CD4-positive, alpha-beta T cell (primary cell): Measurements from ENCODE around the gene POLA1. TPM values are rescaled to one million over a fixed set of nuclear protein-coding genes. Genes with fewer than 3 reads are reported as not detected.

Experiments
- ATAC-seq: fragments of 200-7000 bp; cut with Tn5 transposase; one replicate; pipeline ENCODE4 v1.10.0; 2022; ENCODE audit warnings: mild to moderate bottlenecking; ENCODE audit not compliant: poor library complexity
- CTCF ChIA-PET: fragments of 350-600 bp; sonication (Branson Sonifier 250); formaldehyde crosslinking; loops from one replicate; lab custom pipeline; 2021; ENCODE audit warnings: antibody characterized with exemption, inconsistent platforms; lab: Charles Lee
- POLR2A ChIA-PET: fragments of 350-600 bp; sonication (Branson Sonifier 250); formaldehyde crosslinking; loops from one replicate; lab custom pipeline; 2021; ENCODE audit warnings: antibody characterized with exemption, inconsistent platforms; lab: Charles Lee
- DNase-seq, 14 experiments: peaks; one replicate each; pipeline ENCODE4 v3.0.0-alpha.2; 2013 to 2020; ENCODE audit warnings: mixed read lengths in 2 of 14
- H3K27ac ChIP-seq, 2 donors: one replicate each; pipeline versions ENCODE4 v1.5.1 to v1.7.0; 2013; ENCODE audit warnings: low read length in 2 of 2, low read depth in 1 of 2, mild to moderate bottlenecking in 1 of 2
- H3K27me3 ChIP-seq, 2 experiments: 1 replicate in 1 of 2; 2 replicates in 1 of 2; pipeline versions ENCODE4 v1.6.1 to v1.7.0; 2013; ENCODE audit warnings: low read length in 2 of 2, control low read depth in 1 of 2, mild to moderate bottlenecking in 1 of 2, moderate library complexity in 1 of 2; ENCODE audit not compliant: insufficient read depth in 2 of 2, control insufficient read depth in 1 of 2
- H3K36me3 ChIP-seq: one replicate; pipeline ENCODE4 v1.6.1; 2013; ENCODE audit warnings: low read length, control low read depth; ENCODE audit not compliant: insufficient read depth
- H3K4me1 ChIP-seq: one replicate; pipeline ENCODE4 v1.6.1; 2013; ENCODE audit warnings: low read length, control low read depth; ENCODE audit not compliant: insufficient read depth
- H3K4me3 ChIP-seq: one replicate; pipeline ENCODE4 v1.5.1; 2013; ENCODE audit warnings: mild to moderate bottlenecking, low read length, moderate library complexity
- H3K9me3 ChIP-seq, 2 experiments: 1 replicate in 1 of 2; 2 replicates in 1 of 2; pipeline versions ENCODE4 v1.6.1 to v1.7.0; 2013; ENCODE audit warnings: low read length in 2 of 2, mild to moderate bottlenecking in 2 of 2, control low read depth in 1 of 2, moderate library complexity in 1 of 2; ENCODE audit not compliant: control insufficient read depth in 1 of 2, insufficient read depth in 1 of 2
- H3K27ac Mint-ChIP-seq: one replicate; pipeline ENCODE4 v1.8.0; 2020; ENCODE audit warnings: mixed read lengths
- H3K27me3 Mint-ChIP-seq: one replicate; pipeline ENCODE4 v1.8.0; 2021; ENCODE audit warnings: mixed read lengths
- H3K36me3 Mint-ChIP-seq: one replicate; pipeline ENCODE4 v1.8.0; 2021; ENCODE audit warnings: low read depth, mixed read lengths
- H3K4me1 Mint-ChIP-seq: one replicate; pipeline ENCODE4 v1.8.0; 2021; ENCODE audit warnings: low read depth, mixed read lengths
- H3K4me3 Mint-ChIP-seq: one replicate; pipeline ENCODE4 v1.8.0; 2020; ENCODE audit warnings: mild to moderate bottlenecking, mixed read lengths
- H3K9me3 Mint-ChIP-seq: one replicate; pipeline ENCODE4 v1.8.0; 2020; ENCODE audit warnings: mixed read lengths
- CTCF ChIP-seq: fragments of 200-600 bp; IDR thresholded peaks from one replicate; pipeline ENCODE4 v1.8.0; 2022; ENCODE audit warnings: antibody characterized with exemption, mild to moderate bottlenecking
- intact Hi-C, 2 experiments: fragments of 100-400 bp; cut with DNase I in 1 of 2; cut with micrococcal nuclease in 1 of 2; formaldehyde crosslinking; loops; one replicate each; pipeline versions ENCODE4 v1.15.1 to v1.9.0; 2023 to 2025; cut with DNase I, micrococcal nuclease
- total RNA-seq, 174 experiments: library from RNA in 2 of 174; stranded (reverse) in 2 of 174; gene quantifications; one replicate each; pipeline ENCODE4 v1.2.3 and lab custom pipeline; 2021 to 2026

POLA1 gene
- total RNA-seq, 2 experiments from 2014 or later, result 4.7 TPM

DNA sequence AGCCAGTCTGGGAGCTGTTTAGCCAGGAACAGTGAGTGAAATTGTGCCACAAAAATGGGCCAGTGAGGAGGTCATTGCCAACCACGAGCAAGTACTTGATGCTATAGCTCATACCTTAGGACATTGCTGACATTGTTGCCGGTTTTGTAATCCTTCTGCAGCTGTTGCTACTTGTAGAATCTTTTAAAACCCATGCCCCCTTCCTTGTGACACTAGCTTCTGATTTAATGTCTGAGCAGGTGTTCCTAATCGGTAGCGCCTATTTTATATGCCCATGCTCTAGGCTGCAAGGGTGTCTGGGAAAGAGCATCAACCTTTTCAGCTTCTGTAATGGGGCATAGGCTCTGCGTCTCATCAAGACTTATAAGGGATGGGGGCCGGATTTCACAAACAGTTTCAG lies 2.6 kb downstream of the POLA1 start:
- Histone ChIP-seq H3K4me3 (no peak overlapping the region), H3K36me3 (peaks cover 7% of the 10 kb centered on the region), H3K9me3 (no peaks in the 10 kb centered on the region), H3K27ac (no peak overlapping the region), H3K4me1 (peaks cover 5% of the 10 kb centered on the region), H3K27me3 (no peaks in the 10 kb centered on the region)
- Mint-ChIP-seq H3K27me3 (no peaks in the 10 kb centered on the region), H3K4me1 (peaks cover 19% of the 10 kb centered on the region), H3K4me3 (no peak overlapping the region), H3K36me3 (peaks cover 10% of the 10 kb centered on the region), H3K9me3 (no peaks in the 10 kb centered on the region), H3K27ac (no peak overlapping the region)
- POLR2A ChIA-PET, result no interaction called here
- DNase-seq (no peak), ATAC-seq (no peak)
- CTCF ChIA-PET, result no interaction called here
- intact Hi-C loops, result no loop called here
- TF ChIP-seq CTCF, result no peak

DNA sequence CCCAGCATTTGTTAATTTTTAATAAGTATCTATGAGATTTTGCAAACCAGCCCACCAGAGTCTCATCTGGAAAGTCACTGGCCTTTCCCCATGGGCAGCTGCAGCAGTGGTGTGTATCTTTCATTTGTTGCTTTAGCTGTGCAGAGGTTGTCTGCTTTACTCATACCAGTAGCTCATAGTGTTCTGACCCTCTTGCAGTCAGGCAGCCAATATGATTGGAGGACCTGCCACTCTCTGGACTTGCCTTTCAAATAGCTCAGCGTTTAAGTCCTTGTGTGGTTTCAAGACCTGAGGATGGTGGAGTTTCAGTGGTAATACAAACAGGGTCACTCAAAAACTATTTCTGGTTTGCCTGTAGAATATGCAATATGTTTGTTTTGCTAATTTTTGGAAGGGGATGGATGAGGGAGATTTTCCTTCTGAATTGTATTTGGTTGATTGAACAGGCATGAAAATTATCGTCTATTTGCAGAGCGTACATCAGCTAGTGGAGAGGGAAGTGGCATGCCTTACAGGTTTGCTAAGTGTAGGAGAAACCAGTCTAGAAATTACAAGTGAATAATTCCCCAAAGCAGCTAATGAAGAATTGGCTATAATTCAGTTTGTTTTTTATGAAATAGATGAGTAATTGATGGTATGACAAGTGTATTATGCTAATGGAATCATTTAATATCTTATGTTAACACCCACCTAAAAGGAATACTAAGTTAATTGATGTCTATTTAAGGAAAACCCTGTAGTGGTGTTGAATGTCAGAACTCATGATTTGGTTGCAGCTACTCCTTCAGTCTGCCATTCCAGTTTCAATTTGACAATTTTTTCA lies 8.9 kb downstream of the POLA1 start:
- ATAC-seq (no peak), DNase-seq (no peak)
- TF ChIP-seq CTCF, result no peak
- ChIA-PET POLR2A (no interaction called here), CTCF (no interaction called here)
- Histone ChIP-seq H3K4me1 (no peaks in the 10 kb centered on the region), H3K9me3 (no peaks in the 10 kb centered on the region), H3K27ac (no peak overlapping the region), H3K4me3 (no peak overlapping the region), H3K27me3 (no peaks in the 10 kb centered on the region), H3K36me3 (peaks cover 7% of the 10 kb centered on the region)
- intact Hi-C loops, result no loop called here
- no peaks in the 10 kb centered on the region for H3K9me3 Mint-ChIP-seq
- no peaks in the 10 kb centered on the region for H3K27me3 Mint-ChIP-seq
- peaks cover 48% of the 10 kb centered on the region for H3K36me3 Mint-ChIP-seq
- no peaks in the 10 kb centered on the region for H3K4me1 Mint-ChIP-seq
- H3K4me3 Mint-ChIP-seq, result no peak overlapping the region
- no peak overlapping the region for H3K27ac Mint-ChIP-seq

DNA sequence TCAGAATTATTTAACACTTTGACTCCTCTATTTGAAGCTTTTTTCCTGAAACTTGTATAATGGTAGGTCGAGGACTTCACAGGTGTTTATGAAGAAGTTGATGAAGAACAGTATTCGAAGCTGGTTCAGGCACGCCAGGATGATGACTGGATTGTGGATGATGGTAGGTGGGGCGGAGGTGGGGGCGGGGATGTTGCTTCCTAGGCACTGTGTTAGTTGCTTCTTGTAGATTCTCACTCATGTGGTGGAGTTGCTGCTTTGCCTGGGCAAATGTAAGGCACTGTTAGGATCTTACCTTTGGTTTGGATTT lies 9.4 kb downstream of the POLA1 start:
- Histone ChIP-seq H3K9me3 (no peaks in the 10 kb centered on the region), H3K27ac (no peak overlapping the region), H3K4me1 (no peaks in the 10 kb centered on the region), H3K27me3 (no peaks in the 10 kb centered on the region), H3K36me3 (peaks cover 7% of the 10 kb centered on the region), H3K4me3 (no peak overlapping the region)
- no peak for DNase-seq
- Mint-ChIP-seq H3K27me3 (no peaks in the 10 kb centered on the region), H3K36me3 (peaks cover 53% of the 10 kb centered on the region), H3K4me1 (no peaks in the 10 kb centered on the region), H3K4me3 (no peak overlapping the region), H3K9me3 (no peaks in the 10 kb centered on the region), H3K27ac (no peak overlapping the region)
- ChIA-PET CTCF (no interaction called here), POLR2A (no interaction called here)
- intact Hi-C loops, result no loop called here
- no peak for ATAC-seq
- TF ChIP-seq CTCF, result no peak
